Stimulated activated memory B cell treated with anti-CD40 and anti-IgM and Interleukin-4, amounts not matched to agents 10 μg/mL and 1 μg/mL and 100 μg/mL, for 72 hours (primary cell): ENCODE data around the gene KCNC2.
"Not testable (repeated sequence)": the region's sequence is repeated elsewhere in the genome, so short reads cannot be mapped to it uniquely, and the experiment has no call there.

Experiments
- ATAC-seq: fragments of 150-1000 bp; cut with Tn5 transposase; 2 replicates; pipeline ENCODE4 v1.10.0; 2021
- H3K27ac Mint-ChIP-seq: one replicate; pipeline ENCODE4 v1.8.0; 2022; ENCODE audit warnings: mild to moderate bottlenecking, mixed read lengths
- H3K27me3 Mint-ChIP-seq: one replicate; pipeline ENCODE4 v1.8.0; 2022; ENCODE audit warnings: mixed read lengths
- H3K36me3 Mint-ChIP-seq: one replicate; pipeline ENCODE4 v1.8.0; 2022; ENCODE audit warnings: mixed read lengths
- H3K4me1 Mint-ChIP-seq: one replicate; pipeline ENCODE4 v1.8.0; 2022; ENCODE audit warnings: mixed read lengths
- H3K4me3 Mint-ChIP-seq: one replicate; pipeline ENCODE4 v1.8.0; 2022; ENCODE audit warnings: mild to moderate bottlenecking, moderate library complexity, mixed read lengths
- H3K9me3 Mint-ChIP-seq: one replicate; pipeline ENCODE4 v1.8.0; 2022; ENCODE audit warnings: mixed read lengths

KCNC2 gene

GRCh38 chr12:75185881-75186280 is 23.8 kb downstream of the KCNC2 start:
- H3K4me3 Mint-ChIP-seq, ATAC-seq, H3K27ac Mint-ChIP-seq, H3K36me3 Mint-ChIP-seq, H3K27me3 Mint-ChIP-seq, H3K9me3 Mint-ChIP-seq, H3K4me1 Mint-ChIP-seq: not testable (repeated sequence)

GRCh38 chr12:75184516-75184915 is 25.1 kb downstream of the KCNC2 start:
- Mint-ChIP-seq H3K27me3 (no peaks in the 10 kb centered on the region), H3K27ac (no peak overlapping the region), H3K4me3 (no peak overlapping the region), H3K4me1 (no peaks in the 10 kb centered on the region), H3K36me3 (no peaks in the 10 kb centered on the region), H3K9me3 (peaks cover 4% of the 10 kb centered on the region)
- ATAC-seq = no peak

GRCh38 chr12:75183967-75184366 is 25.7 kb downstream of the KCNC2 start:
- H3K36me3 Mint-ChIP-seq = no peaks in the 10 kb centered on the region
- no peak overlapping the region for H3K27ac Mint-ChIP-seq
- no peaks in the 10 kb centered on the region for H3K27me3 Mint-ChIP-seq
- no peaks in the 10 kb centered on the region for H3K4me1 Mint-ChIP-seq
- no peak overlapping the region for H3K4me3 Mint-ChIP-seq
- ATAC-seq = no peak
- H3K9me3 Mint-ChIP-seq = peaks cover 4% of the 10 kb centered on the region

GRCh38 chr12:75177997-75178396 is 31.6 kb downstream of the KCNC2 start:
- H3K9me3 Mint-ChIP-seq = no peaks in the 10 kb centered on the region
- H3K36me3 Mint-ChIP-seq = no peaks in the 10 kb centered on the region
- H3K4me3 Mint-ChIP-seq = no peak overlapping the region
- H3K27ac Mint-ChIP-seq = no peak overlapping the region
- ATAC-seq = no peak
- H3K27me3 Mint-ChIP-seq = no peaks in the 10 kb centered on the region
- no peaks in the 10 kb centered on the region for H3K4me1 Mint-ChIP-seq

GRCh38 chr12:75172611-75173010 is 37.0 kb downstream of the KCNC2 start:
- ATAC-seq = no peak
- Mint-ChIP-seq H3K9me3 (no peaks in the 10 kb centered on the region), H3K27me3 (no peaks in the 10 kb centered on the region), H3K36me3 (no peaks in the 10 kb centered on the region), H3K4me1 (no peaks in the 10 kb centered on the region), H3K4me3 (no peak overlapping the region), H3K27ac (no peak overlapping the region)

GRCh38 chr12:75170640-75171185 is 38.9 kb downstream of the KCNC2 start:
- Mint-ChIP-seq H3K27ac (no peak overlapping the region), H3K9me3 (no peaks in the 10 kb centered on the region), H3K4me3 (no peak overlapping the region), H3K4me1 (no peaks in the 10 kb centered on the region), H3K36me3 (no peaks in the 10 kb centered on the region), H3K27me3 (no peaks in the 10 kb centered on the region)
- no peak for ATAC-seq

- no peak for ATAC-seq
- H3K4me1 Mint-ChIP-seq = no peaks in the 10 kb centered on the region
- H3K27ac Mint-ChIP-seq = no peak overlapping the region
- no peaks in the 10 kb centered on the region for H3K9me3 Mint-ChIP-seq
- no peaks in the 10 kb centered on the region for H3K27me3 Mint-ChIP-seq
- no peaks in the 10 kb centered on the region for H3K36me3 Mint-ChIP-seq
- no peak overlapping the region for H3K4me3 Mint-ChIP-seq
Measured at GRCh38 chr12:75162845-75163244, 46.8 kb downstream of the KCNC2 start.

- Mint-ChIP-seq H3K36me3 (no peaks in the 10 kb centered on the region), H3K4me3 (no peak overlapping the region), H3K4me1 (no peaks in the 10 kb centered on the region), H3K27ac (no peak overlapping the region), H3K9me3 (no peaks in the 10 kb centered on the region), H3K27me3 (no peaks in the 10 kb centered on the region)
- no peak for ATAC-seq
Measured at GRCh38 chr12:75161488-75161887, 48.2 kb downstream of the KCNC2 start.

- no peaks in the 10 kb centered on the region for H3K9me3 Mint-ChIP-seq
- H3K4me1 Mint-ChIP-seq = no peaks in the 10 kb centered on the region
- H3K27me3 Mint-ChIP-seq = no peaks in the 10 kb centered on the region
- H3K36me3 Mint-ChIP-seq = no peaks in the 10 kb centered on the region
- H3K27ac Mint-ChIP-seq = no peak overlapping the region
- no peak for ATAC-seq
- no peak overlapping the region for H3K4me3 Mint-ChIP-seq
Measured at GRCh38 chr12:75157385-75157784, 52.3 kb downstream of the KCNC2 start.

- Mint-ChIP-seq H3K27ac (no peak overlapping the region), H3K4me1 (no peaks in the 10 kb centered on the region), H3K4me3 (no peak overlapping the region), H3K9me3 (no peaks in the 10 kb centered on the region), H3K27me3 (no peaks in the 10 kb centered on the region), H3K36me3 (no peaks in the 10 kb centered on the region)
- no peak for ATAC-seq
Measured at GRCh38 chr12:75155962-75156361, 53.7 kb downstream of the KCNC2 start.

GRCh38 chr12:75154388-75154787 is 55.3 kb downstream of the KCNC2 start:
- Mint-ChIP-seq H3K4me1 (no peaks in the 10 kb centered on the region), H3K27me3 (no peaks in the 10 kb centered on the region), H3K27ac (no peak overlapping the region), H3K36me3 (no peaks in the 10 kb centered on the region), H3K9me3 (no peaks in the 10 kb centered on the region), H3K4me3 (no peak overlapping the region)
- ATAC-seq = no peak

- H3K27ac Mint-ChIP-seq = no peak overlapping the region
- no peak overlapping the region for H3K4me3 Mint-ChIP-seq
- no peaks in the 10 kb centered on the region for H3K9me3 Mint-ChIP-seq
- no peaks in the 10 kb centered on the region for H3K4me1 Mint-ChIP-seq
- no peaks in the 10 kb centered on the region for H3K36me3 Mint-ChIP-seq
- no peaks in the 10 kb centered on the region for H3K27me3 Mint-ChIP-seq
- ATAC-seq = no peak
Measured at GRCh38 chr12:75139196-75139595, 70.4 kb downstream of the KCNC2 start.

GRCh38 chr12:75137896-75138295 is 71.7 kb downstream of the KCNC2 start:
- H3K27ac Mint-ChIP-seq = no peak overlapping the region
- H3K36me3 Mint-ChIP-seq = no peaks in the 10 kb centered on the region
- H3K4me1 Mint-ChIP-seq = no peaks in the 10 kb centered on the region
- ATAC-seq = no peak
- H3K27me3 Mint-ChIP-seq = no peaks in the 10 kb centered on the region
- H3K4me3 Mint-ChIP-seq = no peak overlapping the region
- H3K9me3 Mint-ChIP-seq = no peaks in the 10 kb centered on the region

- H3K9me3 Mint-ChIP-seq = no peaks in the 10 kb centered on the region
- no peak for ATAC-seq
Measured at GRCh38 chr12:75135026-75135425, 74.6 kb downstream of the KCNC2 start.

GRCh38 chr12:75130811-75131210 is 78.8 kb downstream of the KCNC2 start:
- H3K4me1 Mint-ChIP-seq = no peaks in the 10 kb centered on the region
- no peak overlapping the region for H3K4me3 Mint-ChIP-seq
- no peaks in the 10 kb centered on the region for H3K36me3 Mint-ChIP-seq
- no peak overlapping the region for H3K27ac Mint-ChIP-seq
- no peaks in the 10 kb centered on the region for H3K9me3 Mint-ChIP-seq
- ATAC-seq = no peak
- H3K27me3 Mint-ChIP-seq = no peaks in the 10 kb centered on the region

More at GRCh38 chr12:75135026-75135425, 74.6 kb downstream of the KCNC2 start:
- Mint-ChIP-seq H3K27ac (no peak overlapping the region), H3K27me3 (no peaks in the 10 kb centered on the region), H3K36me3 (no peaks in the 10 kb centered on the region), H3K4me1 (no peaks in the 10 kb centered on the region), H3K4me3 (no peak overlapping the region)

- no peaks in the 10 kb centered on the region for H3K9me3 Mint-ChIP-seq
- no peak overlapping the region for H3K4me3 Mint-ChIP-seq
- no peaks in the 10 kb centered on the region for H3K4me1 Mint-ChIP-seq
- no peak overlapping the region for H3K27ac Mint-ChIP-seq
- no peak for ATAC-seq
- no peaks in the 10 kb centered on the region for H3K36me3 Mint-ChIP-seq
- H3K27me3 Mint-ChIP-seq = no peaks in the 10 kb centered on the region
Measured at GRCh38 chr12:75129275-75129674, 80.4 kb downstream of the KCNC2 start.
